Colon (tissue), 2 donors: ENCODE data around the gene HTR2B.
"Not testable (repeated sequence)": the region's sequence is repeated elsewhere in the genome, so short reads cannot be mapped to it uniquely, and the experiment has no call there.

Experiments
- FAIRE-seq: peaks from 2 replicates; lab custom pipeline; 2012; peaks lifted over from hg19 to GRCh38; lab: Jason Lieb, UNC
- donor health status: control.
- donor health status: control.

Gene HTR2B

DNA sequence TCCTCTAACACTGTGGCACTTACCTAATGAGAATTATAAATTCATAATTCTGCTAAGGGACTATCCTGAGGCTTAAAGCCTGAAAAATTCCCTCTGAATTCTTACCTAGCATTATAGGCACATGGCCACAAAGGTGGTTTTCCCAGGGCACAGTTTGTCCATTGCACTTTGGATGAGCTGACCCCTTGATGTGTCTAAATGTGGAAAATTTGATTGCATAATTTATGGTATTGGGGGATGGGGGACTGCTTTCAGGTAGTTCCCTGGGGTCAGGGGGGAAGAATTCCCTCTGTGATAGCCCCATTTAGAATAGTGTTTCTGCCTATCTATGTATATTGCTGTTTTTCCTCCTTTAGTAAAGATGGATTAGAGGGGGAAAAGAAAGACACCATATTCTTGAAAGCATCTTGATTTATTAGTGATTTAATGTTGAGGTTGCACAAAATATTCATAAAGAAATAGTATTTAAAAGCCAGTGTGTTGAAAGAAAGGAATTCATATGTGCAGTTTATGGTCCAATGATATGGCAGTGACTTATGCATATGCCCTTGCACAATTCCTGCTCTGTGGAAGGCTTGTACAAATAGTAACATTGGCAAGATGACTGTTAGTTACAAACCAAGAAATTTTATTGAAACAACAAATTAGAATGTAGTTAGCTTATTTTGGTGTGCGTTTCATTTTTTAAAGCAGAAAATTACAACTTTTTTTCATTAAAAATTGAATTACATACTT is 8.7 kb upstream of the HTR2B start:
- no peak for FAIRE-seq

DNA sequence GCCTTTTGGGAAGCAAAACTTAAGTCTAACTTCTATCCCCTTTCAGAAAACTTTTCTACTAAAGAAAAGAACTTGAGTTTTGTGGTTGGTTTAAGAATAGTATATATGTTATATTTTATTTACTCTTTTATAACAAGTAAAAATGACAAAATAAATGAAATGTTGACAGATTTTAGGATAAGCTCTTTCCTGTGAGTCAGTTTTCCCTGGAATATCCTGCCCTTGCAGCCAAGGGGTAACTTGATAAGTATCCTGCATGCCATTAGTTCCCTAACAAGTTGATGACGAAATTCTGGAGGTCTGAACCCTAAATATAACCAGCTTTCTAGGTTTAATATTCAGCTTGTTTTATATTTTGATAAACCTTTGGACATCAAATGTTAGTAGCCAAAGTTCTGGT is 7.3 kb upstream of the HTR2B start:
- no peak for FAIRE-seq

DNA sequence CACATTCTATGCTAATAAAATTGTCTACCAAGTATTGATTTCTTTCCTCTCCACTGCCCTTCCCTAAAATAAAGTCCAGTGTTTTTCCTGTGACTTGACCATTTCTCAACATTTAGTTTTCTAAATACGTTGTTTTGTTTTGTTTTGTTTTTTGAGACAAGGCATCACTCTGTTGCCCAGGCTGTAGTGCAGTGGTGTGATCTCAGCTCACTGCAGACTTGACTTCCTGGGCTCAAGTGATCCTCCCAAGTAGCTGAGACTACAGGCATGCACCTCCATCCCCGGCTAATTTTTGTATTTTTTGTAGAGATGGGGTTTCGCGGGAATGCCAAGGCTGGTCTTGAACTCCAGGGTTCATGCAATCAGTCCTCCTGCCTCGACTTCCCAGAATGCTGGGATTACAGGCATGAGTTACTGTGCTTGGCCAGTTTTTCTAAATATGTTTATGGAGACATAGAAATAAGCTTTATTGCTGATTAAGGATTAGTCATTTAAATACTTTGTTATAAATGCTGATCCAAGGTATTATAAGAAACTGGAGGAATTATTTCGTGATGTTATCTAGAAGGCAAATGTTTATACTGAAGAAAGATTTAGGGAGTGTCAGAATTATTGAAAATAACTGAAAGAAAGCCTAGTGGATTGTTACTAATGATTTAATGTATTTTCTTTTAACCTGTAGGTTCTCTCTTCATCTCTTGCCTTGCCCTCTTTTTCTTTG is 5.7 kb upstream of the HTR2B start:
- no peak for FAIRE-seq

DNA sequence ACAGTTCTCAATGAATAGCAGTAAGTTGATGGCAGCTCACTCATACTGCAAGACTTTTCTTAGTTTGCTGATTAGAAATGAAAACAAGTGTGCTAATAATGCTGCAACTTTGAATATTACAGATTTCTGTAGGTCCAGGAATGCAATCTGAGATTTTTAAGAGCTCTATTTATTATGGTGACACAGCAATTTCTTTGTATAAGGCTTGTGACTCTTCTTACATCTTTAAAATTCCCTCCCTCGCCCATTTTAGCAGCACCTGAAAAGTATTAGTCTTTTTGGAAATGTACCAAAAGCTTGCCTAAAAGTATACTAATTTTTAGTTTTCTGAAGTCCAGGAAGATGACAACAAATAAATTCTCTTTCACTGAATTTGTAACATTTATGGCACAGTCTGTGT is 4.4 kb upstream of the HTR2B start:
- FAIRE-seq: no peak

DNA sequence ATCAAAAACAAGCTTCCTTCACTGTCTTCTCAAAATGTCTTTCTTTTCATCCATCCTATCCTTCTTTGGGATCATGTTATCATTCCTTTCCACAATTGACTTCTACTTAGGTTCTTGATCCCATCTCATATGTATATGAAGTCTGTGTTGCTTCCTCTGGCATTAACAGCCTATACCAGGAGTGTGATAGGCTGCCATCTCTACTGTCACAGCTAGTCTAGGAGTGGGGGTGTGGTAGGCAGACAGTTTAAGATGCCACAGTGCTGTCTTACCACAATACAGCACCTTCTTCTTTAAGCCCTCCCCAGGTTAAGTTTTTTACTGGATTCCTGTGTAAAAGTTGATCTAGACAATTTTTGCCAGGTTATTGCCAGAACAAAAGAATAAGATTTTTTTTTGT is 3.7 kb upstream of the HTR2B start:
- no peak for FAIRE-seq

DNA sequence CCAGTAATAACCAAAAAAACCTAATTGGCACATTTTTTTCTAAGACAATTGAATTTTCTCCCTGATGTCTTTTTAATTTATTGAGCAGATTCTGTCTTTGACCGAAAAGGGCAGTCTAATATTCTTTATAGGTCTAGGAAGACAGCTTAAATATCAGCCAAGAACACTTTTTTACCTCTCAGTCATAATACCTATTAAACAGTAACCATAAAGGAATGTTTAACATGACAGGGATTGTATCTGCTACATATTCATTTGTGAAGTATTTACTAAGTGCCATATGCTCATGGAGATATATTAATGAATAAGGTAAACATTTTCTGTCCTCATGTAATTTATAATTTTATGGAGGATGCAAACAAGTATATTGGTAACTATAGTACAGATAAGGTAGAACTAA is 3.1 kb upstream of the HTR2B start:
- FAIRE-seq: no peak

DNA sequence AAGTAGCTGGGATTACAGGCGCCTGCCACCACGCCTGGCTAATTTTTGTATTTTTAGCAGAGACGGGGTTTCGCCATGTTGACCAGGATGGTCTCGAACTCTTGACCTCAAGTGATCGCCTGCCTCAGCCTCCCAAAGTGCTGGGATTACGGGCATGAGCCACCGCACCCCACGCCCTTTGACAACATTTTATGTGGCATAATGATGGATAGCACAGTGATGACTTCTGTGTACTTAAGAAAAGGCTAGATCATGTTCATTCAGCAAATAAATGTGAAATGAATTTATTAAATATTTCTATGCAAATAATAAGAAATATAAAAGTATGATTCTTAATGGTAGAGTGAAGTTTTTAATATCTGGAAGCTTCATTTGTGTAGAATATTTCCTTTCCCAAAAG is 2.6 kb upstream of the HTR2B start:
- no peak for FAIRE-seq

DNA sequence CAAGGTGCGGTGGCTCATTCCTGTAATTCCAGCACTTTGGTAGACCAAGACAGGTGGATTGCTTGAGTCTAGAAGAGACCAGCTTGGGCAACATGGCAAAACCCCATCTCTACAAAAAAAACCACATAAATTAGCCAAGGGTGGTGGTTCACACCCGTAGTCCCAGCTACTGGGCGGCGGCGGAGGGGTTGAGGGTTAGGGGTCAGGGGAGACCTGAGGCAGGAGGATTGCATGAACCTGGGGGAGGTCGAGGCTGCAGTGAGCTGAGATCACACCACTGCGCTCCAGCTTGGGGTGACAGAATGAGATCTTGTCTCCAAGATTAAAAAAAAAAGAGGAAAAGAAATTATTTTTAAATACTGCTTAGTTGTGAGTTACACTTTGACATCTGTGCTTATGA is 1.3 kb upstream of the HTR2B start:
- FAIRE-seq: no peak

DNA sequence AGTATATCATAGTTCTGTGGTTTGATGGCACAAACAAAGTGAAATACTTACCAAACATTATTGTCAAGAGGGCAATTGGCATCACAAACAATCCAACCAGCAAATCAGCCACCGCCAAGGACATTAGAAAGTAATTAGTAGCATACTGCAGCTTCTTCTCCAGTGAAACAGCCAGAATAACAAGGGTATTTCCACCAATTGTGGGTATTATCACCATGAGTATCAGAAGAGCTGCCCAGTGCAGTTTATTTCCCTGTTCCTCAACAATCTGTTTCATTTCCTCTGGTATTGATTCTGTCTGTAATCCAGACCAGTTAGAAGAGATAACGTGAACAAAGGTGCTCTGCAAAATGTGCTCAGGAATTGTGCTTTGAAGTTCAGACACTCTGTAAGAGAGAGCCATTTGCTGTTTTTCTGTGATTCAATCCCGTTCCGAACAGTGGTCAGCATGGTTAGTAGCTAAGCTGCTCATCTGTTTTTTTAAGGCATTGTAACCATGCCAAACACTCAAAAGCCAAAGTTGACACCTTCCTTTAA is 1.4 kb downstream of the HTR2B start:
- no peak for FAIRE-seq

DNA sequence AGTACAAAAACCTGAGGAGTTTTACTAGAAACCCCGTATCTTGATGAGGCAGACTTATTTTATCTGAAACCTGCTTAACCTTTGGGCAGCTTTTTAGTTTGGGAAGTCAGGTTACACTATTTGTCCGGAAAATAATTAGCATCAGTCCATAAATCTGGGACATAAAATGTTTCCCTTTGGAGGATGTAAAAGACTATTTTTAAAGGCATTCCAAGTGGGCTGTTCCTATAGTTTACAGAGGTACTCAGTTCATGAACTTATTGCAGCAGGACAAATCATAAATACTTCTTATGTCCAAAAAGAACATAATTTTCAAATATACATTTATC is 6.3 kb downstream of the HTR2B start:
- no peak for FAIRE-seq

DNA sequence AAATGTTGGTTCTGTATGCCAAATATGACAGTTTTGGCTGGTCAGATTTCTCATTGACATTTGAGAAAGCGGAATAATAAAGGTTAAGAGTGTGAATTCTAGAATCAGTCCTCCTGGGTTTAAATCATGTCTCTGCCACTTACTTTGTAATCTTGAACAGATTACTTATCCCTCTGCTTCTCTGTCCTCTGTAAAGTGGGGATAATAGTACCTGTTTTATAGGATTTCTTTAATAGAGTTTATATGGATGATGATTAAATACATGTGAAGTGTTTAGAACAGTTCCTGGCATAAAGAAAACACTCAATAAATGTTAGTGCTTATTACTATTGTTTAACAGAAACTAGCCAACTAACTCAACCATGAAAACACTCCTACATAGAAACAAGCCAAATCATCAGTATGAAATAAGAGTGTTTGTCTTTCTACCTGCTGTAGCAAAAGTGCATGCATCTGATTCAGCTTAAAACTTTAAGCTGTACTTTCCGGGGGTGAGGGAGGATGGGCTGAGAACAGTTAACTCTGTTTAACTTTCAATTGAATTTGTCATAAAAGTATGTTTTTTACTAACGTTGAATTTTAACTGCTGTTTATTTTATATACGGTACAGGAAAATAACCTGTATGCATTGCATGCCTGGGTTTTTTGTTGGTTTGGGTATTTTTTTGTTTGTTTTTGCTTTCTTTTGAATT is 6.8 kb downstream of the HTR2B start:
- FAIRE-seq: no peak

DNA sequence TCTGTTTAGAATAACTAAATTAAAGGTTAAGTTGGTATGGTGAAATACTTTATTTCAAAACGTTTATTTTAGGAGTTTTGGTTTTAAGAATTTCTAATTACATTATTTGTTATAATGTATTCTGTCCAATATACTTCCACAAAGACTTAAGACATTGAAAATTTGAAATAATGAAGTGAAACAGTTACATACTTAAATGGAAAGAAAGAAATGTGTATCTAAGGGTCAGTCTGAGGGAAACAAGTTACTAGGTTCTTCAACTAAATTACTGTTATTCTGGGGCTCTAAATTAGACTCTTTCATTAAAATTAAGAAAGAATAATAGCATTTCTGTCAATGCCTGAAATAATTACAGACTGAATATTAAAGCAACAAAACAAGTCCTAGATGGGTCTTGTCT is 7.7 kb downstream of the HTR2B start:
- no peak for FAIRE-seq

DNA sequence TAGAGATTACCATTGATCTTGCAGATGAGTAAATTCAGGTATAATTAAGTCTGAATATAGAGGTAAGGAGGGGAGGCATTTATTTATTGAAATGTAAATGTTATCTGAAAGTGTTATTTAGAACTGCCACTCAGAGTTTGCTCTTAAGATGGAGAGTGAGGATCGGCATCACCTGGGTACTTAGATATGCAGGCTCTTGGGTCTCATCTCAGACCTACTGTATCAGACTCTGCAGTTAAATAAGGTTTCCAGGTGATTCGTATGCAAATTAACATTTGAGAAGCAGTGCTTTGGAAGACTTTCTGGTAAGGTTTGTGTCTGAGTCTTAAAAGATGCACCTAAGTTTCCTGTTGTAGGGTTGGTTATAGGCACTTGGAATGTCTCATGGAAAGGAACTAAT is 9.2 kb downstream of the HTR2B start:
- no peak for FAIRE-seq

DNA sequence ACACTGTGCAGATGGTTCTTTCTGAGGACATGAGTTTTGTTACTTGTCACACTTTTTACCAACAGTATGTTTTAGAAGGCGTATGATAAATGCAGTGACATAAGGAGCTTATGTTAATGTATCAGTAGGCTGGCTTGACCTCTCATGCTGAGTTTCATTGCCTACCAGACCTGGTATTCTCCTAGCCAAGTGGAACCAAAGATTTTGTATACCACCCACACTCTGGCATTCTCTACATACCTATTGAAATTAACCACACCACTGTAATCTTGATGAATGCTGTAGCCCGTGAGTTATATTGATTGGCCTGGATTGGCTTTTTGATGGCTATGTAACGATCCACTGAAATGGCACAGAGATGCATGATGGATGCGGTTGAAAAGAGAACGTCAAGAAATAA is 11.4 kb downstream of the HTR2B start:
- FAIRE-seq: no peak

DNA sequence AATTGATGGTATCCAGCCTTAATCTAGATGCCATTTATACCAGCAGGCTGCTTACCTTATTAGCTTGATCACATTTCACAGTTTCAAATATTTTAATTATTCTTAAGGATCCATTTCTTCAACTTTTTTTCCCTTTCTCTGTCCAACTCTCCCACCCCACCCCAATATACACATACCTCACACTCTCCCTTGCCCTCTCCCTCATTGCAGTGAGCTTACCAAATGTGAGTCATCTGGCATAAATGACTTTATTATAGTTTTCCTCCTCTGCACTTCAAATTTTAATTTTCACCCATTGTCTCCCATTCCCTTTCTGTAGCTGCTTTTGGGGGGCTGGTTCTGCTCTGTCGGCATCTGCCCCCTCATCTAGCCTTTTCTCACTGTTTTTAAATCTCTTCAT is 12.9 kb downstream of the HTR2B start:
- FAIRE-seq: no peak

DNA sequence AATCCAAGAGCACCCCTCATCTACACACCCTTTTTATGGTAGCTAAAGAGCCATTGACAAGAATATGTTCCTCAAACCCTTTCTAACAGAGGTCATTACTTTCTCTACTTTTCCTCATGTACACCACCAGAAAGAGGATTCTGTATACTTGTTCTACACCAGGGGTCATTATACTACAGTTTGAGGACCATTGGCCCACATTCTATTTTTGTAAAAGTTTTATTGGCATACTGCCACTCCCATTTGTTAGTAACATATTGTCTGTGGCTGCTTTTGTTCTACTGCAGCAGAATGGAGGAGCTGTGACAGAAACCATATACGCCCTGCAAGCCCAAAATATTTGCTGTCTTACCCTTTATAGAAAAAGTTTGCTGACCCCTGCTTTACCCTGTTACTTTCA is 14.3 kb downstream of the HTR2B start:
- FAIRE-seq: no peak

DNA sequence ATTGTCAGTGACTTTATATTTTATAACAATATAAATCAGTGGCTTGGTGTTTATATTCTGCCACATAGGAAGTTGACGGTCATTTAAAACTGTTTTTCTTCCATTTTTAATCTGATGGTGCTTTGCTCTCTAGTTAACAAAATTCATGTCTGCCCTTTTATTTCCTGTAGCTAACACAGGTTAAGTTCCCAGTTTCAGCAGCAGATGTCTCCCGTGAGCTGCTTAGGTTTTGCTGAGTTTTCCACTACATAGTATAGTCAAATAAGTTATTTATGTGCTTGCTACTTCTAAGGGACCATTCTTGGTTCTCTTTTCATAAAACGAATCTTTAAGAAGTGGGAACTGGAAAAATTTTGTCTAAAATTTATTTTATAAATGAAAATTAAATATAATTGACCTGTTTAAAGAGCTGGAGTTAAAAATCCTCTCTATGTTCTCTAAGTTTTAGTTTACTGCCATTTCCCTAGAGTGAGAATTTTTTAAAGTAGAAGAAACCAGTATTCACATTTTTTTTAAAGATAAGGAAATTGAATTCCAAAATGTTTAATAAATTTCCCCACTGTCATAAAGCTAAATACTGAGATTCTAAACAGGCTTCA is 20.6 kb downstream of the HTR2B start:
- peak; percentile 58 for FAIRE-seq

DNA sequence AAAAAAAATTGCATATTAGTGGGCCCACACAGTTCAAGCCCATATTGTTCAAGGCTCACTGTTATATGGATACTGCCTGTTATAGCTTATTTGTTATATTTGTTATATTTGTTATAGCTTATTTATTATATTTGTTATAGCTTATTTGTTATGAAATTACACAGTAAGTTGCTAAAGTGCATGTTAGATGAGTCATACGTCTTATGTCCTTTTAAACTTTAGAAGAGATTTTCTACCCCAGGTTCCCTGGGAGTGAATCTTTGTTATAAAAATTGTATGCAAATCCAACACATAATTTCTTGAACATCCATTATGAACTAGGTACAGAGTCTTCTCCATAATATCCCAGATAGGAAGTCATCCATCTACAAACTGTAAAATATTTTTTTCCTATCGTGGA is 22.1 kb downstream of the HTR2B start:
- peak; percentile 10 for FAIRE-seq

DNA sequence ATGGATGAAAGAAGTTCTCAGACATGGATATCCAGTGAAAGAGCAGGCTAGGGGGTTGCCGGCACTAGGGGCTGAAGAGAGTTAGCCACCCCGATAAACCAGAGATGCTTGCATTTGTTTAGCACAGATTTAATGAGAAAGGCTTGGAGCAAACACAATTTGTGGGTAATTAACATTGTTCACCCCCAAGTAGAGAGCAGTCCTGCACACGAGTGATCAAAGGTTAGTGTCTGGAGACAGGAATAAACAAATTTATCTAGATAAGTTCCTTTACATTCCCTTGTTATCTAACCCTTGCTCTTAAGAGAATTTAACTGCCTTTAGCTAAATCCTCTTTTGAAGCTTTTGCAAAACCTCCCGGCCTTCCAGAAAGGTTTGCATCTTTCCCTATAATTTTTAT is 23.9 kb downstream of the HTR2B start:
- FAIRE-seq: no peak

DNA sequence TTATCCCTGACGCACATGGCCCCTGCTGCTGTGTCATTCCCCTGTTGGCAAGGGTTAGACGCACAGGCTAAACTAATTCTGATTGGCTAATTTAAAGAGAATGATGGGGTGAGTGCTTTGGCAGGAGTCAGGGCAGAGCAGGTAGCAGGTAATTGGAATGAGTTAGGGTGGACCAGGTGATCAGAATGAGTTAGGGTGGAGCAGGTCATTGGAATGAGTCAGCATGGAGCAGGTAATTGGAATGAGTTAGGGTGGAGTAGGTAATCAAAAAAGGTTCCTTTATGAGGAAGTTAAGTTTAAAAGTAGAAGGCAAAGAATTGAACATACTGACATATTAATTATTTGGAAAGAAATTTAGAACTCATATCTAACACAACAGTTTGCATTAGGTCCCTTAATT is 24.5 kb downstream of the HTR2B start:
- not testable (repeated sequence) for FAIRE-seq

DNA sequence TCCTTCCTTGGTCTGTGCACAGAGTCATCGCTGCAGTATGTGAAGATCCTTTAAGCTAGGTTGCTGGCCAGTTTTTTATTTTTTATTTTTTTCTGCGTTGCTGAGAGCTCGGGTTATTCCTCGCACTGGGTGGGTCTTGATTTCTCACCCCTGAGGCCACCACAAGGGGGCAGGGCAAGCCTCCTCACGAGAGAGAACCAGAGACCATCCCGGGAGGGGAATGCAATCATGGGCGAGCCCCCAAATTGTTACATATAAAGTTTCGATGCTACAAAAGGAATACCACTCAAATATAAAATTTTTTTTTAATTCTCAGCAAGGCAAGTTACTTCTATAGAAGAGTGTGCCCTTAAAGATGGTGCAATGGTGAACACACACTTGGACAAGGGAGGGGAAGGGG is 24.9 kb downstream of the HTR2B start:
- no peak for FAIRE-seq

DNA sequence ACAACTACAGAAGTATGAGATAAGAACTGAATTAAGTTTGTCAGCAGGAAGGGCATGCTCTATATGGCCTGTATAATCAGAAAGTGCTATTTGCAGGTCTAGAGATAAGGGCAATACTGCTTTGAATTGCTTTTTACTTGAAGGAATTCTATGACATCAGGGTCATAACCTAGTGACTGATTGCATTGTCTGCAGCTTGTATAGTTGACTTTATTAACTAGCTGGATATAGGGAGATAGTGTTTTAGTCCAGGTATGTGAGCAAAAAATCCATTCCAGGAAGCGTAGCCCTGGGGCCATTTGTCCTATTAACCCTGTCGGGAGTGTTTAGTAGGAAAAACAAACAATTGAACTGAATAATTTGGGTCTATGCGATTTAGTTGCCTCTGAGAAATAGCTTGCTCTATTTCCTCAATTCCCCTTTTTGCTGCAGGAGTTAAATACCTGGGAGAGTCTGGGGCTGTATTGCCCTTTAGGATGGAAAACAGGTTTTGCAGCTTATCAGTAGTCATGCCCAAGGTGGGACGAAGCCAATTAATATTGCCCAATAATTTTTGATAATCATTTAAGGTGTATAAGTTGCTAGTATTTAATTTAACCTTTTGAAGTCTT is 30.0 kb downstream of the HTR2B start:
- no peak for FAIRE-seq

DNA sequence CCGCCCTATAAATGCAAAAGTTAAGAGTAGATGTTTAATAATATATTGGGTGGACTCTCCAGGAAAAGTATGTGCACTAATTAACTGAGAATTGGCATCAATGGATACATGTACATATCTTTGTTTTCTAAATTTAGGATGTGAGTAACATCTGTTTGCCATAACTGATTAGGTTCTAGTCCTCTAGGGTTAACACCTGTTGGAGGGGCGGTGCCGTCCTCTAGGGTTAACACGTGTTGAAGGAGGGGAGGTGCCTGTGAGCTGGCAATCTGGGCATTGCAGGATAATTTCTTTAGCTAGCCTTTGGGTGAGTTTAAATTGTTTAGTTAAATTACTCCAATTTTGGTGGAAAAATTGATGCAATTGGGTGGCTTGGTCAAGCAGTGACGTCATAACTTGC is 30.9 kb downstream of the HTR2B start:
- FAIRE-seq: no peak
